SU-DHL-6 (cell line): ENCODE data around the gene STK10.

Experiments
- CTCF ChIP-seq: fragments of 200-600 bp; sonication (generic); IDR thresholded peaks from one replicate; pipeline ENCODE4 v1.5.1; 2017; ENCODE audit warnings: antibody characterized with exemption, mild to moderate bottlenecking, low read length, moderate library complexity; ENCODE audit not compliant: insufficient read depth, poor library complexity, severe bottlenecking
- EZH2phosphoT487 ChIP-seq: fragments of 200-600 bp; sonication (generic), shearing (Covaris generic); conservative IDR thresholded peaks from 2 replicates; pipeline ENCODE4 v1.6.1; 2018; ENCODE audit warnings: mild to moderate bottlenecking, antibody characterized with exemption, low read length, moderate library complexity, mixed read lengths

GRCh38 chr5:172003746-172004145, 184.3 kb downstream of the STK10 start:
- TF ChIP-seq CTCF (no peak), EZH2phosphoT487 (no peak)
